Measurements from ENCODE around the gene NOL3. TPM values are rescaled to one million over a fixed set of nuclear protein-coding genes. Genes with fewer than 3 reads are reported as not detected.

Gene NOL3
- total and polyA plus RNA-seq, 2 of the 13 experiments (the other 11 are each of a cell fraction or from before 2014, with no cell fraction given): 5.7 to 20.5 TPM

- TF ChIP-seq ZIK1 (CRISPR knock-in tag; IDR thresholded peaks at IDR 0.05; ENCODE audit: borderline replicate concordance, low read depth): no peak
- TF ChIP-seq NCOA1 (CRISPR knock-in tag; IDR thresholded peaks at IDR 0.05): no peak
- no peak for TF ChIP-seq ZNF503 (CRISPR knock-in tag; IDR thresholded peaks at IDR 0.05)
- no peak for TF ChIP-seq MYNN (CRISPR knock-in tag; IDR thresholded peaks at IDR 0.05; ENCODE audit: low read depth)
- no peak; the same call in 1 of the 2 replicates for TF ChIP-seq MTA1 (CRISPR knock-in tag; IDR thresholded peaks at IDR 0.05; ENCODE audit: borderline replicate concordance)
- TF ChIP-seq ZNF30 (CRISPR knock-in tag; IDR thresholded peaks at IDR 0.05): no peak
- TF ChIP-seq RFXANK (CRISPR knock-in tag; IDR thresholded peaks at IDR 0.05): no peak
- no peak for TF ChIP-seq KLF11 (CRISPR knock-in tag; IDR thresholded peaks at IDR 0.05)
- no peak; the same call in 1 of the 2 replicates for TF ChIP-seq TFDP1 (CRISPR knock-in tag; IDR thresholded peaks at IDR 0.05; ENCODE audit: borderline replicate concordance)
- TF ChIP-seq, protein P1, sequence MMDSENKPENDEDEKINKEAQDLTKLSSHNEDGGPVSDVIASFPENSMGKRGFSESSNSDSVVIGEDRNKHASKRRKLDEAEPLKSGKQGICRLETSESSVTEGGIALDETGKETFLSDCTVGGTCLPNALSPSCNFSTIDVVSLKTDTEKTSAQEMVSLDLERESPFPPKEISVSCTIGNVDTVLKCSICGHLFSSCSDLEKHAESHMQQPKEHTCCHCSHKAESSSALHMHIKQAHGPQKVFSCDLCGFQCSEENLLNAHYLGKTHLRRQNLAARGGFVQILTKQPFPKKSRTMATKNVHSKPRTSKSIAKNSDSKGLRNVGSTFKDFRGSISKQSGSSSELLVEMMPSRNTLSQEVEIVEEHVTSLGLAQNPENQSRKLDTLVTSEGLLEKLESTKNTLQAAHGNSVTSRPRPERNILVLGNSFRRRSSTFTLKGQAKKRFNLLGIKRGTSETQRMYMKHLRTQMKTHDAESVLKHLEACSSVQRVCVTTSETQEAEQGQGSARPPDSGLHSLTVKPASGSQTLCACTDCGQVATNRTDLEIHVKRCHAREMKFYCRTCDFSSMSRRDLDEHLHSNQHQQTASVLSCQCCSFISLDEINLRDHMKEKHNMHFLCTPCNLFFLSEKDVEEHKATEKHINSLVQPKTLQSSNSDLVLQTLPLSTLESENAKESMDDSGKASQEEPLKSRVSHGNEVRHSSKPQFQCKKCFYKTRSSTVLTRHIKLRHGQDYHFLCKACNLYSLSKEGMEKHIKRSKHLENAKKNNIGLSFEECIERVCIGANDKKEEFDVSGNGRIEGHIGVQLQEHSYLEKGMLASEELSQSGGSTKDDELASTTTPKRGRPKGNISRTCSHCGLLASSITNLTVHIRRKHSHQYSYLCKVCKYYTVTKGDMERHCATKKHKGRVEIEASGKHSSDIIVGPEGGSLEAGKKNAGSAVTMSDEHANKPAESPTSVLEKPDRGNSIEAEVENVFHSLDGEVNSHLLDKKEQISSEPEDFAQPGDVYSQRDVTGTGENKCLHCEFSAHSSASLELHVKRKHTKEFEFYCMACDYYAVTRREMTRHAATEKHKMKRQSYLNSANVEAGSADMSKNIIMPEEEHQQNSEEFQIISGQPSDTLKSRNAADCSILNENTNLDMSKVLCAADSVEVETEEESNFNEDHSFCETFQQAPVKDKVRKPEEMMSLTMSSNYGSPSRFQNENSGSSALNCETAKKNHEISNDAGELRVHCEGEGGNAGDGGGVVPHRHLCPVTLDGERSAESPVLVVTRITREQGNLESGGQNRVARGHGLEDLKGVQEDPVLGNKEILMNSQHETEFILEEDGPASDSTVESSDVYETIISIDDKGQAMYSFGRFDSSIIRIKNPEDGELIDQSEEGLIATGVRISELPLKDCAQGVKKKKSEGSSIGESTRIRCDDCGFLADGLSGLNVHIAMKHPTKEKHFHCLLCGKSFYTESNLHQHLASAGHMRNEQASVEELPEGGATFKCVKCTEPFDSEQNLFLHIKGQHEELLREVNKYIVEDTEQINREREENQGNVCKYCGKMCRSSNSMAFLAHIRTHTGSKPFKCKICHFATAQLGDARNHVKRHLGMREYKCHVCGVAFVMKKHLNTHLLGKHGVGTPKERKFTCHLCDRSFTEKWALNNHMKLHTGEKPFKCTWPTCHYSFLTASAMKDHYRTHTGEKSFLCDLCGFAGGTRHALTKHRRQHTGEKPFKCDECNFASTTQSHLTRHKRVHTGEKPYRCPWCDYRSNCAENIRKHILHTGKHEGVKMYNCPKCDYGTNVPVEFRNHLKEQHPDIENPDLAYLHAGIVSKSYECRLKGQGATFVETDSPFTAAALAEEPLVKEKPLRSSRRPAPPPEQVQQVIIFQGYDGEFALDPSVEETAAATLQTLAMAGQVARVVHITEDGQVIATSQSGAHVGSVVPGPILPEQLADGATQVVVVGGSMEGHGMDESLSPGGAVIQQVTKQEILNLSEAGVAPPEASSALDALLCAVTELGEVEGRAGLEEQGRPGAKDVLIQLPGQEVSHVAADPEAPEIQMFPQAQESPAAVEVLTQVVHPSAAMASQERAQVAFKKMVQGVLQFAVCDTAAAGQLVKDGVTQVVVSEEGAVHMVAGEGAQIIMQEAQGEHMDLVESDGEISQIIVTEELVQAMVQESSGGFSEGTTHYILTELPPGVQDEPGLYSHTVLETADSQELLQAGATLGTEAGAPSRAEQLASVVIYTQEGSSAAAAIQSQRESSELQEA (CRISPR knock-in tag; IDR thresholded peaks at IDR 0.05; ENCODE audit: not compliant biosample characterization): peak; percentile 41
- TF ChIP-seq, protein P2, sequence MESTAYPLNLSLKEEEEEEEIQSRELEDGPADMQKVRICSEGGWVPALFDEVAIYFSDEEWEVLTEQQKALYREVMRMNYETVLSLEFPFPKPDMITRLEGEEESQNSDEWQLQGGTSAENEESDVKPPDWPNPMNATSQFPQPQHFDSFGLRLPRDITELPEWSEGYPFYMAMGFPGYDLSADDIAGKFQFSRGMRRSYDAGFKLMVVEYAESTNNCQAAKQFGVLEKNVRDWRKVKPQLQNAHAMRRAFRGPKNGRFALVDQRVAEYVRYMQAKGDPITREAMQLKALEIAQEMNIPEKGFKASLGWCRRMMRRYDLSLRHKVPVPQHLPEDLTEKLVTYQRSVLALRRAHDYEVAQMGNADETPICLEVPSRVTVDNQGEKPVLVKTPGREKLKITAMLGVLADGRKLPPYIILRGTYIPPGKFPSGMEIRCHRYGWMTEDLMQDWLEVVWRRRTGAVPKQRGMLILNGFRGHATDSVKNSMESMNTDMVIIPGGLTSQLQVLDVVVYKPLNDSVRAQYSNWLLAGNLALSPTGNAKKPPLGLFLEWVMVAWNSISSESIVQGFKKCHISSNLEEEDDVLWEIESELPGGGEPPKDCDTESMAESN (CRISPR knock-in tag; conservative IDR thresholded peaks at IDR 0.05): peak; percentile 78
- peak; percentile 43; the same call in 1 of the 2 replicates for TF ChIP-seq YEATS2 (CRISPR knock-in tag; IDR thresholded peaks at IDR 0.05; ENCODE audit: borderline replicate concordance)
- 0 out of 2 replicates have a peak, but pooled peaks have one; percentile 41 for TF ChIP-seq MXD3 (CRISPR knock-in tag; IDR thresholded peaks at IDR 0.05)
- no peak for TF ChIP-seq NR2F6 (IDR thresholded peaks at IDR 0.05)
- TF ChIP-seq NR2F6 (CRISPR knock-in tag; IDR thresholded peaks at IDR 0.05): no peak
These were observed 19.4 kb upstream of the NOL3 start, which contains the start of gene B3GNT9 (continued) for GRCh38 chr16:67150833-67151396.
